Osteocyte (in vitro differentiated cells): ENCODE measurements around the gene ORC4. TPM values are rescaled to one million over a fixed set of nuclear protein-coding genes. Genes with fewer than 3 reads are reported as not detected.

Experiments used
- DNase-seq: peaks from one replicate; pipeline ENCODE4 v3.0.0; 2021; ENCODE audit warnings: mixed read lengths; ENCODE audit not compliant: unreplicated experiment; ENCODE audit errors: extremely low spot score
- H3K27ac Mint-ChIP-seq: one replicate; pipeline ENCODE4 v1.8.0; 2021; ENCODE audit warnings: mild to moderate bottlenecking, mixed read lengths; ENCODE audit not compliant: unreplicated experiment
- H3K27me3 Mint-ChIP-seq: one replicate; pipeline ENCODE4 v1.8.0; 2021; ENCODE audit warnings: mixed read lengths; ENCODE audit not compliant: unreplicated experiment
- H3K36me3 Mint-ChIP-seq: one replicate; pipeline ENCODE4 v1.8.0; 2021; ENCODE audit warnings: mixed read lengths; ENCODE audit not compliant: unreplicated experiment
- H3K4me1 Mint-ChIP-seq: one replicate; pipeline ENCODE4 v1.8.0; 2021; ENCODE audit warnings: mixed read lengths; ENCODE audit not compliant: unreplicated experiment
- H3K4me3 Mint-ChIP-seq: one replicate; pipeline ENCODE4 v1.8.0; 2021; ENCODE audit warnings: mild to moderate bottlenecking, moderate library complexity, mixed read lengths; ENCODE audit not compliant: unreplicated experiment
- H3K9me3 Mint-ChIP-seq: one replicate; pipeline ENCODE4 v1.8.0; 2021; ENCODE audit warnings: mixed read lengths; ENCODE audit not compliant: unreplicated experiment
- total RNA-seq: library from RNA; stranded (reverse); gene quantifications from 2 replicates; pipeline ENCODE4 v1.2.1, GENCODE V29; 2021
- TF ChIP-seq, protein P1 (sequence below): fragments of 200-600 bp; sonication (generic); IDR thresholded peaks from 2 replicates; pipeline ENCODE4 v1.5.0; 2021; ENCODE audit warnings: antibody characterized with exemption, mild to moderate bottlenecking, moderate library complexity

Gene ORC4
- total RNA-seq, 1 donor from 2014 or later: 45.0 TPM

DNA sequence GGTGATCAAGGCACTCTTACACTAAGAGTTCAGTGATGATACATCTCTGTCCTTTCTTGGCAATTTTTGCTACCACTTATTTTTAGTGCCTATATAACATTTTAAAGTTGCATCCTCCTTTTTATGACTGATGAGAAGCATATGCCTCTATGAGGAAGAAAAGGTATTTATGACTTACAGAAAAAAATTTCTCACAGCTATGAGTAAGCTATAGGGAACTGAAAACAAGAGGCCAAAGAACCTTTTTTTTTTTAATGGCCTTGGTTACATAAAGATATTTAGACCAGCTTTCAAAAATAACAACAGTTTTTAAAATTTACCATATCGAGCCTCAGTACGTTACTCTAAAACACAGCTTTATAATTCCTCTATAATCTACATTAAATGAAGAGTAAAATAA lies 21.7 kb upstream of the ORC4 start:
- Mint-ChIP-seq H3K9me3 (no peaks in the 10 kb centered on the region), H3K4me3 (no peak overlapping the region), H3K4me1 (peaks cover 4% of the 10 kb centered on the region), H3K27me3 (no peaks in the 10 kb centered on the region), H3K27ac (no peak overlapping the region), H3K36me3 (peaks cover 11% of the 10 kb centered on the region)
- no peak for DNase-seq
- TF ChIP-seq, protein P1, sequence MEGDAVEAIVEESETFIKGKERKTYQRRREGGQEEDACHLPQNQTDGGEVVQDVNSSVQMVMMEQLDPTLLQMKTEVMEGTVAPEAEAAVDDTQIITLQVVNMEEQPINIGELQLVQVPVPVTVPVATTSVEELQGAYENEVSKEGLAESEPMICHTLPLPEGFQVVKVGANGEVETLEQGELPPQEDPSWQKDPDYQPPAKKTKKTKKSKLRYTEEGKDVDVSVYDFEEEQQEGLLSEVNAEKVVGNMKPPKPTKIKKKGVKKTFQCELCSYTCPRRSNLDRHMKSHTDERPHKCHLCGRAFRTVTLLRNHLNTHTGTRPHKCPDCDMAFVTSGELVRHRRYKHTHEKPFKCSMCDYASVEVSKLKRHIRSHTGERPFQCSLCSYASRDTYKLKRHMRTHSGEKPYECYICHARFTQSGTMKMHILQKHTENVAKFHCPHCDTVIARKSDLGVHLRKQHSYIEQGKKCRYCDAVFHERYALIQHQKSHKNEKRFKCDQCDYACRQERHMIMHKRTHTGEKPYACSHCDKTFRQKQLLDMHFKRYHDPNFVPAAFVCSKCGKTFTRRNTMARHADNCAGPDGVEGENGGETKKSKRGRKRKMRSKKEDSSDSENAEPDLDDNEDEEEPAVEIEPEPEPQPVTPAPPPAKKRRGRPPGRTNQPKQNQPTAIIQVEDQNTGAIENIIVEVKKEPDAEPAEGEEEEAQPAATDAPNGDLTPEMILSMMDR: no peak

DNA sequence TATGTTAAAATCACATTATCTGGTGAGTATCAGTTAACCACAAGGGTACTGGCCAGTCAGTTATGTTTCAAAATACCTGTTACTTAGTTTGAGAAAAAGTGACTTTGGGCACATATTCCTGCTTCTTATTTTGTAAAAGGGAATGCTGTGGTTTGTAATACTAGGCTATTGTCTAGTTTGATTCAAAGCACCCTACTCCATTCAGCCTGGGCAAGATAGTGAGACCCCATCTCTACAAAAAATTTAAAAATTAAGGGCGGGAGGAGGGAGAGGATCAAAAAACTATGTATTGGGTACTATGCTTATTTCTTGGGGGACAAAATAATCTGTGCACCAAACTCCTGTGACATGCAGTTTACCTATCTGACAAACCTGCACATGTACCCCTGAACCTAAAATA lies 19.2 kb upstream of the ORC4 start:
- H3K36me3 Mint-ChIP-seq: peaks cover 12% of the 10 kb centered on the region
- H3K4me1 Mint-ChIP-seq: peaks cover 4% of the 10 kb centered on the region
- H3K27ac Mint-ChIP-seq: no peak overlapping the region
- no peak overlapping the region for H3K4me3 Mint-ChIP-seq
- no peaks in the 10 kb centered on the region for H3K9me3 Mint-ChIP-seq
- H3K27me3 Mint-ChIP-seq: no peaks in the 10 kb centered on the region
- DNase-seq: no peak
- TF ChIP-seq, protein P1: no peak

DNA sequence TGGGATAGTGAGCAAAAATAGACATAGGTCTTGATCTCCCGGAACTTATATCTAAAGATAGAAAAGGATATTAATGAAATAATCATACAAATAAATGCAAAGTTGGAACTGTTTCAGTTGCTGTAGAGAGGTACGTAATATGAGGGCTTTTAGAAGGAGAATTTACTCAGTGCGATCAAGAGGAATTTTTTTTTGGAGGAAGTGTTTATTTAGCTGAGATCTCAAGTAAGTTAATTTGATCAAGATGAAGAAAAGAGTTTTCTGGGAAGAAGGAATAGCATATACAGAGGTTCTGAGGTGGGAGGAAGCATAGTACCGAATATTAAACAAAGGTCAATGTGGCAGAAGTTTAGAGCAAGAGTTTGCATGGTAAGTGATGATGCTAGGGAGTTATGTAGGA lies 11.7 kb upstream of the ORC4 start:
- Mint-ChIP-seq H3K27me3 (no peaks in the 10 kb centered on the region), H3K4me3 (no peak overlapping the region), H3K36me3 (peaks cover 1% of the 10 kb centered on the region), H3K9me3 (no peaks in the 10 kb centered on the region), H3K4me1 (no peaks in the 10 kb centered on the region), H3K27ac (no peak overlapping the region)
- TF ChIP-seq, protein P1: no peak
- no peak for DNase-seq

DNA sequence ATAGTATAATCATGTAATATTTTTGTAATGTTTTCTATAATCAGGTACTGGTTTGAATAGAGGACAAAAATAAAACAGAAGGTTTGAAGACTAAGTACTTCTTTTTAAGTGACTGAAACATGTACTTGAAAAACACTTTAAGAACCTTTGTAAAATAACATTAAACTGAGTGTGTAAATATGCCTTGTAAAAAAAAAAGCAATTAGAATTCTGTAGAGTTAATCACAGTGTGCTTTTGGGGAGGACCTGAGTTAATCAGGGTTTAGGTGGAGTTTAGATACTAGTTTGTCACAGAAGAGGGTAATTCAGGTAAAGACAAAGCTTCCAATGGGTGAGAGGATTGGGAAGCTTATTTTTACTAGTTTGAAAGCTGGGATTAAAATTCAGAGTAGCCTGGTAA lies 10.6 kb upstream of the ORC4 start:
- H3K36me3 Mint-ChIP-seq: peaks cover 5% of the 10 kb centered on the region
- TF ChIP-seq, protein P1: no peak
- no peak overlapping the region for H3K27ac Mint-ChIP-seq

DNA sequence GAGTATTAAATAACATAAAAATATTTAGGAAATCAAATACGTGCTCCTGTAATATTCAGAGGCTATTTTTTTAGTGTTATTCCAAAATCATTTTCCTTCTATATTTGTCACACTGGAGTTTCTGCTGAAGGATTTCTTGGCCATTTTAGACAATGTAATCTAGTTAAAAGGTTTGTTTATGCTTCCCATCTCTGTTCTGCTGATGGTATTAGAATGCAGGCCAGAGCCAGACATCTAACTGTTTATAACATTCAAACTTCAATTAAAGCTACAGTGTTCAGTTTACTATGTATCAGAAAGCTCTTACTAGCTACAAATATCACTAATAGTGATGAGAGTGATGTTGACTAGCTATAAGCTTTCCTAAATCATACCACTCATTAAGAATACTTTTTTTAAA lies 8.2 kb upstream of the ORC4 start:
- no peak overlapping the region for H3K4me3 Mint-ChIP-seq
- DNase-seq: no peak
- no peak overlapping the region for H3K27ac Mint-ChIP-seq
- H3K9me3 Mint-ChIP-seq: no peaks in the 10 kb centered on the region
- peaks cover 6% of the 10 kb centered on the region for H3K4me1 Mint-ChIP-seq
- peaks cover 5% of the 10 kb centered on the region for H3K36me3 Mint-ChIP-seq
- TF ChIP-seq, protein P1: no peak
- H3K27me3 Mint-ChIP-seq: no peaks in the 10 kb centered on the region

More for the DNA sequence above, 10.6 kb upstream of the ORC4 start:
- Mint-ChIP-seq H3K4me3 (no peak overlapping the region), H3K27me3 (no peaks in the 10 kb centered on the region), H3K4me1 (no peaks in the 10 kb centered on the region), H3K9me3 (no peaks in the 10 kb centered on the region)
- DNase-seq: no peak
